ENCODE results near the gene NGB. TPM values are rescaled to one million over a fixed set of nuclear protein-coding genes. Genes with fewer than 3 reads are reported as not detected.

The NGB gene
- total and polyA plus RNA-seq, 2 of the 8 experiments (the other 6 are each of a cell fraction or from before 2014, with no cell fraction given): 0.30 to 0.60 TPM

DNA sequence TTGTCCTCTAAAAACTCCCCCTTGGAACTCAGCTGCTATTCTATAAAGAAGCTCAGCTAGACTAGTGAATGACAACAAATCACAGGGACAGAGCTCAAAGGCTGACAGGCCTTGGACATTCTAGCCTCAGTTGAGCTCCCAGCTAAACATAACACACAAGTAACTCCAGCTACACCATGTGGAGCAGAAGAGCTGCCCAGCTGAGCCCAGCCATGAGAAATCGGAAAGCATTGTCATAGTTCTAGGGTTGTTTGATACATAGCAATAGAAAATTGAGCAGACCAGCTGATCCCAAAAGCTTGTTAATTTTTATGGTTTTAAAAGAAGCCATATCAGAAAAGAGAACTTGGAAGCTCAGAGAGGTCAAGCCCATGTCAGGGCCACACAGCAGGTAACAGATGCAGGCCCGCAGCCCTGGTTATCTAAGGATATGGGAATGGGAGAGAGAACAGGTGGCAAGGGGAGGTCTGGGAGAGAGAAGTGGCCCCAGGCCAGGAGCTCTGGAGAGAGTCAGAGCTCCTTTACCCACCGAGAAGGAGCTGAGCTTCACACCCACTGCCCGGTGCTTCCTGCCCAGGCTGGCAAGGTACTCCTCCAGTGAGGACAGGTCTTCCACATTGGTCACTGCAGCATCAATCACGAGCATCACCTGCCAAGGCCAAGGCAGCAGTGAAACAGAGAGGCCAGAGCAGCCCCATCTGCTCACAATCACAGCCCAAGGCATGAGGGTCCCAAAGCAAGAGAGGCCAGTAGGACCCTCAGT lies 2.9 kb downstream of the NGB start (continued):
- TF ChIP-seq, protein P1, sequence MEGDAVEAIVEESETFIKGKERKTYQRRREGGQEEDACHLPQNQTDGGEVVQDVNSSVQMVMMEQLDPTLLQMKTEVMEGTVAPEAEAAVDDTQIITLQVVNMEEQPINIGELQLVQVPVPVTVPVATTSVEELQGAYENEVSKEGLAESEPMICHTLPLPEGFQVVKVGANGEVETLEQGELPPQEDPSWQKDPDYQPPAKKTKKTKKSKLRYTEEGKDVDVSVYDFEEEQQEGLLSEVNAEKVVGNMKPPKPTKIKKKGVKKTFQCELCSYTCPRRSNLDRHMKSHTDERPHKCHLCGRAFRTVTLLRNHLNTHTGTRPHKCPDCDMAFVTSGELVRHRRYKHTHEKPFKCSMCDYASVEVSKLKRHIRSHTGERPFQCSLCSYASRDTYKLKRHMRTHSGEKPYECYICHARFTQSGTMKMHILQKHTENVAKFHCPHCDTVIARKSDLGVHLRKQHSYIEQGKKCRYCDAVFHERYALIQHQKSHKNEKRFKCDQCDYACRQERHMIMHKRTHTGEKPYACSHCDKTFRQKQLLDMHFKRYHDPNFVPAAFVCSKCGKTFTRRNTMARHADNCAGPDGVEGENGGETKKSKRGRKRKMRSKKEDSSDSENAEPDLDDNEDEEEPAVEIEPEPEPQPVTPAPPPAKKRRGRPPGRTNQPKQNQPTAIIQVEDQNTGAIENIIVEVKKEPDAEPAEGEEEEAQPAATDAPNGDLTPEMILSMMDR (IDR thresholded peaks at IDR 0.05; ENCODE audit: control extremely low read depth in 1 of 3, insufficient read depth in 1 of 3, low read depth in 1 of 3, low read length in 3 of 3): no peak
- TF ChIP-seq, protein P2, sequence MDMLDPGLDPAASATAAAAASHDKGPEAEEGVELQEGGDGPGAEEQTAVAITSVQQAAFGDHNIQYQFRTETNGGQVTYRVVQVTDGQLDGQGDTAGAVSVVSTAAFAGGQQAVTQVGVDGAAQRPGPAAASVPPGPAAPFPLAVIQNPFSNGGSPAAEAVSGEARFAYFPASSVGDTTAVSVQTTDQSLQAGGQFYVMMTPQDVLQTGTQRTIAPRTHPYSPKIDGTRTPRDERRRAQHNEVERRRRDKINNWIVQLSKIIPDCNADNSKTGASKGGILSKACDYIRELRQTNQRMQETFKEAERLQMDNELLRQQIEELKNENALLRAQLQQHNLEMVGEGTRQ (IDR thresholded peaks at IDR 0.05; ENCODE audit: low read length): no peak
- TF ChIP-seq CHD1 (IDR thresholded peaks at IDR 0.05; ENCODE audit: low read depth, low read length): no peak
- TF ChIP-seq SIX5 (IDR thresholded peaks at IDR 0.05; ENCODE audit: low read depth, low read length): no peak
- TF ChIP-seq TAF7 (optimal IDR thresholded peaks at IDR 0.05; ENCODE audit: borderline replicate concordance, low read depth, low read length): no peak

All from H1 (cell line).